Peyer's patch (tissue), 4 donors: ENCODE data around the gene GLIS1. TPM values are rescaled to one million over a fixed set of nuclear protein-coding genes. Genes with fewer than 3 reads are reported as not detected.

Experiments
- DNase-seq, 3 donors: peaks; one replicate each; pipeline ENCODE4 v3.0.0-alpha.2; 2017 to 2019
- H3K27ac ChIP-seq, 4 donors: fragments of 200-600 bp; sonication (generic); one replicate each; pipeline ENCODE4 v1.5.1; 2016 to 2019
- H3K27me3 ChIP-seq, 2 donors: fragments of 200-600 bp; sonication (generic); one replicate each; pipeline ENCODE4 v1.5.1; 2019
- H3K36me3 ChIP-seq, 3 donors: fragments of 200-600 bp; sonication (generic); one replicate each; pipeline ENCODE4 v1.5.1; 2016 to 2019
- H3K4me1 ChIP-seq, 4 donors: fragments of 200-600 bp; sonication (generic); one replicate each; pipeline ENCODE4 v1.5.1; 2016 to 2019
- H3K4me3 ChIP-seq, 4 donors: fragments of 200-600 bp; sonication (generic); 1 replicate in 3 of 4; 2 replicates in 1 of 4; pipeline ENCODE4 v1.5.1; 2016 to 2019; ENCODE audit warnings: mild to moderate bottlenecking in 1 of 4
- H3K9me3 ChIP-seq, 4 donors: fragments of 200-600 bp; sonication (generic); one replicate each; pipeline ENCODE4 v1.5.1; 2016 to 2019; ENCODE audit warnings: mild to moderate bottlenecking in 1 of 4
- CTCF ChIP-seq, 6 experiments: fragments of 450-650 bp in 4 of 6; fragments of 200-600 bp in 2 of 6; sonication (generic) in 1 of 6; IDR thresholded peaks; one replicate each; pipeline ENCODE4 v1.5.1; 2017 to 2019; ENCODE audit warnings: antibody characterized with exemption in 6 of 6, mild to moderate bottlenecking in 3 of 6, moderate library complexity in 1 of 6
- POLR2A ChIP-seq, 2 donors: fragments of 450-650 bp; IDR thresholded peaks; one replicate each; pipeline ENCODE4 v1.5.1; 2017; ENCODE audit warnings: antibody characterized with exemption in 2 of 2, mild to moderate bottlenecking in 2 of 2, moderate library complexity in 2 of 2
- total RNA-seq, 4 donors: library from RNA; depleted of rRNA; stranded (reverse); fragments of >200 nt; gene quantifications; one replicate each; pipeline ENCODE4 v1.1.0, GENCODE V29; 2016

GLIS1 gene
- total RNA-seq, 4 donors from 2014 or later = 0.54 to 1.7 (median 0.66) TPM; not detected in 1

- no peak for DNase-seq
- no peaks in the 10 kb centered on the region for H3K9me3 ChIP-seq
- no peaks in the 10 kb centered on the region for H3K36me3 ChIP-seq
- no peak overlapping the region for H3K4me3 ChIP-seq
- no peaks in the 10 kb centered on the region for H3K4me1 ChIP-seq
- TF ChIP-seq CTCF (IDR thresholded peaks at IDR 0.05) (no peak), POLR2A (IDR thresholded peaks at IDR 0.05) (no peak)
- no peaks in the 10 kb centered on the region for H3K27me3 ChIP-seq
- H3K27ac ChIP-seq = no peak overlapping the region
Observed at GRCh38 chr1:53500204-53501064, 238.5 kb downstream of the GLIS1 start.

GRCh38 chr1:53499257-53500203 lies 239.4 kb downstream of the GLIS1 start:
- no peak for DNase-seq
- Histone ChIP-seq H3K9me3 (no peaks in the 10 kb centered on the region), H3K36me3 (no peaks in the 10 kb centered on the region), H3K27me3 (no peaks in the 10 kb centered on the region), H3K4me1 (no peaks in the 10 kb centered on the region), H3K4me3 (no peak overlapping the region), H3K27ac (no peak overlapping the region)
- TF ChIP-seq POLR2A (IDR thresholded peaks at IDR 0.05) = no peak
- TF ChIP-seq CTCF (IDR thresholded peaks at IDR 0.05) = no peak

GRCh38 chr1:53498555-53499131 lies 240.3 kb downstream of the GLIS1 start:
- no peaks in the 10 kb centered on the region for H3K4me1 ChIP-seq
- no peaks in the 10 kb centered on the region for H3K27me3 ChIP-seq
- DNase-seq = no peak
- no peak overlapping the region for H3K27ac ChIP-seq
- no peaks in the 10 kb centered on the region for H3K9me3 ChIP-seq
- no peaks in the 10 kb centered on the region for H3K36me3 ChIP-seq
- no peak overlapping the region for H3K4me3 ChIP-seq
- no peak for TF ChIP-seq POLR2A (IDR thresholded peaks at IDR 0.05)
- TF ChIP-seq CTCF (IDR thresholded peaks at IDR 0.05) = no peak

- TF ChIP-seq POLR2A (IDR thresholded peaks at IDR 0.05) (no peak), CTCF (IDR thresholded peaks at IDR 0.05) (no peak)
- H3K4me1 ChIP-seq = no peaks in the 10 kb centered on the region
Observed at GRCh38 chr1:53495633-53496345, 243.2 kb downstream of the GLIS1 start.

GRCh38 chr1:53490351-53490750 lies 248.6 kb downstream of the GLIS1 start:
- Histone ChIP-seq H3K4me3 (no peak overlapping the region), H3K36me3 (no peaks in the 10 kb centered on the region), H3K27ac (no peak overlapping the region), H3K9me3 (no peaks in the 10 kb centered on the region), H3K27me3 (no peaks in the 10 kb centered on the region), H3K4me1 (no peaks in the 10 kb centered on the region)
- TF ChIP-seq CTCF (IDR thresholded peaks at IDR 0.05) (no peak), POLR2A (IDR thresholded peaks at IDR 0.05) (no peak)
- no peak for DNase-seq

More at GRCh38 chr1:53495633-53496345, 243.2 kb downstream of the GLIS1 start:
- no peak for DNase-seq
- H3K27ac ChIP-seq = no peak overlapping the region
- H3K9me3 ChIP-seq = no peaks in the 10 kb centered on the region
- H3K36me3 ChIP-seq = no peaks in the 10 kb centered on the region
- no peak overlapping the region for H3K4me3 ChIP-seq
- no peaks in the 10 kb centered on the region for H3K27me3 ChIP-seq
